Measurements from ENCODE around the gene ZNF534.
A peak's percentile ranks its signal among the peaks of the same experiment; 100 is the strongest.
"Not testable (repeated sequence)": the region's sequence is repeated elsewhere in the genome, so short reads cannot be mapped to it uniquely, and the experiment has no call there.

ZNF534 gene

DNA sequence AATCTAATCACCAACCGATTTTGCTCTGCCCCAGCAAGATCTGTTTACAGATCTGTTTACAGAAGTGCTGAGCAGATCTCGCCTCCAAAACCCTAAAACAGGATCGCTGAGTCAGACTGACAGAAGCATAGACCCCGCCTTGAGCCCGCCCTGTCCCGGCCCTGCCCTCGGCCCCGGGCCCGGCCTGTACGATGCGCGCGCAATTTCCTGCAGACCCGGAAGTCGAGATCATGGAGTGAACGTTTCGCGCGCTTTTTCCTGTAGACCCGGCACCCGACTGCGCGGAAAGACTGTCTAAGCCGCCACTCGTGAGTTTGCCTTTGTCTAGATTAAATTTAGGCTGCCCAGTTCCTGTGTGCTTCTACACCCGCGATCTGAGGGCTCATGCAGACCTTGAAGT, at the start of gene ZNF534:
ZNF534 (plus strand) TSS at position 212 of the 400 bp plus-strand sequence. CDS start 2,327 bp downstream, outside the sequence.
- DNase-seq = no peak

GRCh38 chr19:52391135-52391534, 37.8 kb upstream of the ZNF534 start:
- no peak for DNase-seq

DNA sequence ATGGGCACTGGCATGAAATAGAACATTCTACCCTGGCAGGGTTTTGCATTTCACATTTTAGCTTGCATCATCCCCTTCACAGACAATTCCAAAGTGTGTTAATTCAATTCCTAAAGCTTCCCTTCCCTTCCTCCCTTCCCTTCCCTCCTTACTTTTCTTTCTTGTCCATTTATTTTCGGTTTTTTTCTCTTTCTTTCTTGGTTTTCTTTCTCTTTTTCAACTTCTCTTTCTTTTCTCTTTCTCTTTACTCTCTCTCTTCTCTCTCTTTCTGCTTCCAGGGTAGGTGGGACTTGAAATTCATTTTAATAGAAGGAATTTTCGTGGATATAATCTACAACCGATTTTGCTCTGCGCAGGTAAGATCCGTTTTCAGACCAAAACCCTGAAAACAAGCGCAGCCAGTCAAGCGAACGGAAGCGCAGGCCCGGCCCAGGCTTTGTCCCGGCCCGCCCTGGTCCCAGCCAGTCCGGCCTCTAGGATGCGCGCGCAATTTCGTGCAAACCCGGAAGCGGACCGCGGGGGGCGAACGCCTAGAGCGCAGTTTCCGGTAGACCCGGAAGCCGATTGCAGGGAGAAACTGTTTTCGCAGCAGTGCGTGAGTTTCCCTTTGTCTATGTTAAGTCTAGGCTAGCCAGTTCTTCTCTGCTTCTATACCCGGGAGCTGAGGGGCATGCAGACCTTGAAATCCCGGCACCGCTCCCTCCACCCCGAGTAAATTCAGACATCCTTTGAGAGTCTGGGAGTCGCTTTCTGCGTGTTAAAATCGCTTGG, 31.5 kb upstream of the ZNF534 start, which contains the start of gene ZNF528:
ZNF528 (plus strand) TSS at position 540 of the 771 bp plus-strand sequence. CDS start 4,165 bp downstream, outside the sequence.
- DNase-seq = peak; percentile 82

- DNase-seq = no peak
Measured at GRCh38 chr19:52398081-52398441, 30.9 kb upstream of the ZNF534 start.

DNA sequence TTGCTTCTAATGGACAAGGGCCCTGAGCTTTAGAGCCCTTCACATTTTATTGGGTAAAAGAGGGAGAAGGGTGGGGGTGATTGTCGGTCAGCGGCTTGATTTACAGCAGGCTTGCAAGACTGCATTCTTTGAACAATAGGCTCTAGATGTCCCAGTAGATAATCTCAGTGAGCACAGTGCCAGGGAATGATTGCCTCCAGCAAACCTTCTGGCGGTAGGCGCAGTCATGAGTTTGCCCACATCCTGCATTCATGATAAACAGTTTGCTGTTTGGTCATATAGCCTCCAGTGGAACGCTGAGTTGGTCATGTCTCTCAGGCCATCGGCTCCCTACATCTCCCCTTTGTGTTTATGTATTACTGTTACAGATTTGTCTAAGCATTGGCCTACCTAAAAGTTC, 18.7 kb upstream of the ZNF534 start:
- no peak for DNase-seq

DNA sequence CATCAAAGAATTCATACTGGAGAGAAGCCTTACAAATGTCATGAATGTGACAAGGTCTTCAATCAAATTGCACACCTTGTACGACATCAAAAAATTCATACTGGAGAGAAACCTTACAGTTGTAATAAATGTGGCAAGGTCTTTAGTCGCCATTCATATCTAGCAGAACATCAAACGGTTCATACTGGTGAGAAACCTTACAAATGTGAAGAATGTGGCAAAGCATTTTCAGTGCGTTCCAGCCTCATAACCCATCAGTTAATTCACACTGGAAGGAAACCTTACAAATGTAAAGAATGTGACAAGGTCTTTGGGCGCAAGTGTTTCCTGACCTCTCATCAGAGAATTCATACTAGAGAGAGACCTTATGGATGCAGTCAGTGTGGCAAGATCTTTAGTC, 13.2 kb upstream of the ZNF534 start:
- no peak for DNase-seq

GRCh38 chr19:52442179-52442578, 13.2 kb downstream of the ZNF534 start:
- DNase-seq = no peak

DNA sequence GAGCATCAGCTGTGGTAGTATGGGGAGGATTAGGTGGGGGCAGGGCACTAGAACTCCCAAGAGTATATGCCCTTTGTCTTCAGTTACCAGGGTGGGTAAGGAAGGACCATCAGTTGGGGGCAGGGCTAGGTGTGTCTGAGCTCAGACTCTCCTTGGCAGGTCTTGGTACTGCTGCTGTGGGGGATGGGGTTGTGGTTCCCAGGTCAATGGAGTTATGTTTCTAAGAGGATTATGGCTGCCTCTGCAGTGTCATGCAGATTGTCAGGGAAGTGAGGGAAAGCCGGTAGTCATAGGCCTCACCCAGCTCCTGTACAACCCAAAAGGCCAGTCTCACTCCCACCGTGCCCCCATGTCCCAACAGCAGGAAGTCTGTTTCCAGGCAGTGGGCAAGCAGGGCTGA, 15.6 kb downstream of the ZNF534 start:
- DNase-seq = no peak

GRCh38 chr19:52451241-52451640, 22.3 kb downstream of the ZNF534 start:
- no peak for DNase-seq

DNA sequence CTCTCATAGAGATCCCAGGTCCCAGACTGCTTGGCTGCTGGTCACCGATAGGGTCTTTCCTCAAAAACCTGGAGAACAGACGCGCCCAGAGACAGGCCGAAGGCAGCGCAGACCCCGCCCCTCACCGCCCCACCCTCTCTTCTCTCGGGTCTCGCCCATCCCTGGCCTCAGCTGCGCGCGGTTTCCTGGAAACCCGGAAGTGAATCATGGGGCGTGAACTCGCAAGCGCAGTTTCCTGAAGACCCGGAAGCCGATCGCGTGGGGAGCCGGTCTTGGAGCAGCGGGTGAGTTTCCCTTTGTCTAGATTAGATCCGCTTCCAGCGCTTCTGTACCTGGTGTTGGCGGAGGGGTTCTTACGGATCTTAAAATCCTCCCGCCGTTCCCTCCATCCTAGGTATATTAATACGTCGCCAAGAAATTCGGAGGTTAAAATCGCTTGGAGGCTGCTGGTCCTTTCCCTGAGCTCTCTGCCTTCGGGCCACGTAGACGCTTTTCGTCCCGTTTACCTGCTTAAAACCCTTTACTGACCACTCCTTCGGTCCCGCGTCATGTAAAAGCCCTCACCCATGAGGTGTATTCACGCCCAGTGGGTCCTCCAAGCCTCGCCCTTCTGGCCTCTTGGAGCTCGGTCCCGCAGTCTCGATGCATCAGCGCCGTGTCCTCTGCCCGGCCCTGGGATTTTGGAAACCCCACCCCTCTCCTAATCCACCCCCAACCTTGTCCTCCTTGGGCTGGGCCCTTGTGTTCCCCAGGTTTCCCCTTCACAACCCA, 24.6 kb downstream of the ZNF534 start, which contains the start of gene ZNF578:
ZNF578 (plus strand) TSS at position 230 of the 771 bp plus-strand sequence. CDS start 48,293 bp downstream, outside the sequence.
- peak; percentile 53 for DNase-seq

DNA sequence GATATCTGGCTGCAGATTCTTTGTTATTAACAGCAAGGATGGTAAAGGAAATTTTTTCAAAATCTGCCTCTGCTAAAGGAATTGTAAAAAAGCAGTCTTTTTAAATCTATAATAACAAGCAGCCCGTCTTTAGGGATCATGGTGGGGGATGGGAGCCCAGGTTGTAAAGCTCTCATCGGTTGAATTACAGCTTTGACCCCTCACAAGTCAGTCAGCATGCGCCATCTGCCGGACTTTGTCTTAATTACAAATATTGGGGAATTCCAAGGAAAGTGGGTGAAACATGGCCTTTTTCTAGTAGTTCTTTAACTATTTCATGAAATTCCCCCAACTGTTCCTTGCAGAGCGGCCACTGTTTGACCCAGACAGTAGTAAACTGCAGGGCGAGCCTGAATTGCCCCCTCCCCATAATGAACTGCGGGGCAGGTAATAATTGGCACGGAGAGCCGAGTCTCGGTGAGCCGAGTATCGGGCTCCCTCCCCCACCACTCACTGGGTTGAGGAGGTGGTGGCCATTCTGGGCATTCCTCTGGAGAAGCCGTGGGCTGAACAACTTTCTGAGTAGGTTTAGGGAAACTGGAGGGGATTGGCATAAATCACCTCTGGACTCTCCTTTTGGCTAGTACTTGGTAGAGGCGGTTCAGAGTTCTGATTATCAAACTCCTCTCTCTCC, 36.0 kb downstream of the ZNF534 start:
- no peak for DNase-seq

- DNase-seq = no peak
Measured at GRCh38 chr19:52473655-52474350, 44.9 kb downstream of the ZNF534 start.

DNA sequence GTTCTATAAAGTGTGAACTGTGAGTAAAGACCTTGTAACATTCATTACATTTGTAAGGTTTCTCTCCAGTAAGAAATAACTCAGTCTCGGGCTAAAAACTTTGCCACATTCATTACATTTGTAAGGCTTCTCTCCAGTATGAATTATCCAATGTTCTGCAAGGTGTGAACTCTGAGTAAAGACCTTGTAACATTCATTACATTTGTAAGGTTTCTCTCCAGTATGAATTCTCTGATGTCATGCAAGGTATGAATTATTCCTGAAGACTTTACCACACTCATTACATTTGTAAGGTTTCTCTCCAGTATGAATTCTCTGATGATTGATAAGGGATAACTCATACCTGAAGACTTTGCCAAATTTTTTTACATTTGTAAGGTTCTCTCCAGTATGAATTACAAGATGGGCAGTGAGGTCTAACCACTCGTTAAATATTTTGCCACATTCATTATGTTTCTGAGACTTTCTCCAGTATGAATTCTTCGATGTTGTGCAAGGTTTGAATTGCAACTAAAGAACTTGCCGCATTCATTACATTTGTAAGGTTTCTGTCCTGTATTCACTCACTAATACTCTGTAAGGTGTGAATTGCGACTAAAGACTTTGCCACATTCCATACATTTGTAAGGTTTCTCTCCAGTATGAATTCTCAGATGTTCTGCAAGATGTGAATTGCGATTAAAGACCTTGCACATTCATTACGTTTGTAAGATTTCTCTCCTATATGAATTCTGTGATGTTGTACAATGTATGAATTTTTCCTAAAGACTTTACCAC, 45.6 kb downstream of the ZNF534 start:
- DNase-seq = no peak

- not testable (repeated sequence) for DNase-seq
Measured at GRCh38 chr19:52484111-52484743, 55.3 kb downstream of the ZNF534 start.

- not testable (repeated sequence) for DNase-seq
Measured at GRCh38 chr19:52485064-52485463, 56.1 kb downstream of the ZNF534 start.

DNA sequence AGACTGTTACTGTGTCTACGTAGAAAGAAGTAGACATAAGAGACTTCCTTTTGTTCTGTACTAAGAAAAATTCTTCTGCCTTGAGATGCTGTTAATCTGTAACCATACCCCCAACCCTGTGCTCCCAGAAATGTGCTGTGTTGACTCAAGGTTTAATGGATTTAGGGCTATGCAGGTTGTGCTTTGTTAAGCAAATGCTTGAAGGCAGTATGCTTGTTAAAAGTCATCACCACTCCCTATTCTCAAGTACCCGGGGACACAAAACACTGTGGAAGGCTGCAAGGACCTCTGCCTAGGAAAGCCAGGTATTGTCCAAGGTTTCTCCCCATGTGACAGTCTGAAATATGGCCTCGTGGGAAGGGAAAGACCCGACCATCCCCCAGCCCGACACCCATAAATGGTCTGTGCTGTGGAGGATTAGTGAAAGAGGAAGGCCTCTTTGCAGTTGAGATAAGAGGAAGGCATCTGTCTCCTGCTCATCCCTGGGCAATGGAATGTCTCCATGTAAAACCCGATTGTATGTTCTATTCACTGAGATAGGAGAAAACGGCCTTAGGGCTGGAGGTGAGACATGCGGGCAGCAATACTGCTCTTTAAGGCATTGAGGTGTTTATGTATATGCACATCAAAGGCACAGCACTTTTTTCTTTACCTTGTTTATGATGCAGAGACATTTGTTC, 56.8 kb downstream of the ZNF534 start:
- DNase-seq = not testable (repeated sequence)

DNA sequence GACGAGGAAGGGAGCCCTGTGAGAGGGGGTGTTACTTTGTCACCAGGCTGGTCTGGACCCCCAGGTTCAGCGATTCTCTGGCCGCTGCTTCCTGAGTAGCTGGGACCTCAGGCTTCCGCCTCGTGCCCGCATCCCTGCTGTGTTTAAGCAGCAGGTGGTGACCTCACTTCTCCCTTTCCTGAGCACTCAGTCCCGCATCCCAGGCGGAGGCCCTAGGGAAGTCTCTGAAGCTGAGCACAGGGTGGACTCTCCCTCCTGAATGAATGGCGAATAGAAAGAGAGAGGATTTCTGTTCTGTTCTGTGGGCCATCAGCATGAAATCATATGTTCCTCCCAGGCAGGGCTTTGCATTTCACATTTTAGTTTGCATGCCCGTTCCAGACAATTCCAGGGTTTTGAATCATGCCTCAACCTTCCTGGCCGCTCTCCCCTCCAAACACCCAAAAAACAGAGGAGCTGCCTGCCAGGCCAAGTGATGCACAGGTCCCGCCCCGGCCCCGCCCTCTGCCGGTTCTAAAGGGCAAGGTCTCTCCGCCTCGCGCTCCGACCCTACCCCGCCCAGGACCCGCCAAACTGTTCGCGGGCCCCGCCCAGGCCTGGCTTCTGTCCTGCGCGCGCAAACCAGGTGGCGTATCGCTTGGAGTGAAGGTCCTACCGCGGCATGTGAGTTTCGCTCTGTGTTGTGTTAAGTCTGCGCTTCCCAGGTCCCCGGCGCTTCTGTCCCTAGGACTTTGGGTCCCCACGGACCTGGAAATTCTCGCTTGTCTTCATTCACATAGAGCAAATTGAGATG, 63.4 kb downstream of the ZNF534 start:
- peak; percentile 19 for DNase-seq

- peak; percentile 2 for DNase-seq
Measured at GRCh38 chr19:52492994-52493470, 64.1 kb downstream of the ZNF534 start.

- no peak for DNase-seq
Measured at GRCh38 chr19:52494518-52494917, 65.6 kb downstream of the ZNF534 start.

- no peak for DNase-seq
Measured at GRCh38 chr19:52498571-52498970, 69.6 kb downstream of the ZNF534 start.

Measured in NCI-H1092 treated with DMSO at 0.1 percent for 48 hours (cell line).